Chondrocyte (in vitro differentiated cells): ENCODE data around the gene PPP1R3C. TPM values are rescaled to one million over a fixed set of nuclear protein-coding genes. Genes with fewer than 3 reads are reported as not detected.

Experiments
- DNase-seq: peaks from one replicate; pipeline ENCODE4 v3.0.0; 2021; ENCODE audit warnings: mixed read lengths, low spot score
- H3K27ac Mint-ChIP-seq: one replicate; pipeline ENCODE4 v1.8.0; 2021; ENCODE audit warnings: mild to moderate bottlenecking, moderate library complexity, mixed read lengths; ENCODE audit not compliant: unreplicated experiment
- H3K27me3 Mint-ChIP-seq: 2 replicates; pipeline ENCODE4 v1.8.0; 2021; ENCODE audit warnings: low read depth, mixed read lengths
- H3K36me3 Mint-ChIP-seq: 2 replicates; pipeline ENCODE4 v1.8.0; 2021; ENCODE audit warnings: low read depth, mixed read lengths
- H3K4me1 Mint-ChIP-seq: 2 replicates; pipeline ENCODE4 v1.8.0; 2021; ENCODE audit warnings: low read depth, mild to moderate bottlenecking, mixed read lengths
- H3K4me3 Mint-ChIP-seq: one replicate; pipeline ENCODE4 v1.8.0; 2021; ENCODE audit warnings: mild to moderate bottlenecking, moderate library complexity, mixed read lengths; ENCODE audit not compliant: unreplicated experiment
- H3K9me3 Mint-ChIP-seq: 2 replicates; pipeline ENCODE4 v1.8.0; 2021; ENCODE audit warnings: low read depth, mixed read lengths
- total RNA-seq: library from RNA; stranded (reverse); gene quantifications from 3 replicates; pipeline ENCODE4 v1.2.1, GENCODE V29; 2021
- TF ChIP-seq, protein P1 (sequence below): fragments of 200-600 bp; sonication (generic); IDR thresholded peaks from 2 replicates; pipeline ENCODE4 v1.5.0; 2021; ENCODE audit warnings: antibody characterized with exemption, mild to moderate bottlenecking, moderate library complexity

The PPP1R3C gene
- total RNA-seq, 1 donor from 2014 or later, result 39.0 TPM

DNA sequence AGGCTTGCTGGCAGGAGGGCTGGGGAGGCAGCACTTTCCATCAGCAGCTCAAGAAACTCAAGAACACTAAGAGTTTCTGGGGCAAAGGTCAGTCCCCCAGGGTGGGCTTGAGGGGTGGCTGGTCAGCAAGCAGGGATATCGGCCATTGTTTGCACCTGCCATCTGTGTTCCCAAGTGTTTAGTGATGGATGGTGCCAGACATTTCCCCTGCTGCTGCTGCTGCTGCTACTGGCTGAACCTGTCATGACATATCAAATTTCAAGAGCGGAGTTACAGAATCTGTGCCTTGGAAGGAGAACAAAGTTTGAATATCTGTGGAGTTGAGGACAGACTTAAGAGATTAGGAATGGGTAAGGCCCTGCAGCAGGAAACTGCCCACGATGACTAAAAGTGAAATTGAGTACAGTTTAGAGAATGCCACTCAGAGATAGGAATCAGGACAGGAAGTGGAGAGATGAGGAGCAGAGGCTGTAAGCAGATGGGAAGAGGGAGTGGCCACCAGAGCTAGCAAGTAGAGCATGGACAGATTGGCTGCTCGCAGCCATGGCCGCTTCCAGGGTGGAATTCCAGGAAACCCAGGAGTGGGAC lies 39.2 kb upstream of the PPP1R3C start:
- DNase-seq, result no peak
- peaks cover 6% of the 10 kb centered on the region for H3K4me1 Mint-ChIP-seq
- H3K4me3 Mint-ChIP-seq, result no peak overlapping the region
- no peaks in the 10 kb centered on the region for H3K36me3 Mint-ChIP-seq
- peak overlapping the region; percentile 9 for H3K27ac Mint-ChIP-seq
- TF ChIP-seq, protein P1, sequence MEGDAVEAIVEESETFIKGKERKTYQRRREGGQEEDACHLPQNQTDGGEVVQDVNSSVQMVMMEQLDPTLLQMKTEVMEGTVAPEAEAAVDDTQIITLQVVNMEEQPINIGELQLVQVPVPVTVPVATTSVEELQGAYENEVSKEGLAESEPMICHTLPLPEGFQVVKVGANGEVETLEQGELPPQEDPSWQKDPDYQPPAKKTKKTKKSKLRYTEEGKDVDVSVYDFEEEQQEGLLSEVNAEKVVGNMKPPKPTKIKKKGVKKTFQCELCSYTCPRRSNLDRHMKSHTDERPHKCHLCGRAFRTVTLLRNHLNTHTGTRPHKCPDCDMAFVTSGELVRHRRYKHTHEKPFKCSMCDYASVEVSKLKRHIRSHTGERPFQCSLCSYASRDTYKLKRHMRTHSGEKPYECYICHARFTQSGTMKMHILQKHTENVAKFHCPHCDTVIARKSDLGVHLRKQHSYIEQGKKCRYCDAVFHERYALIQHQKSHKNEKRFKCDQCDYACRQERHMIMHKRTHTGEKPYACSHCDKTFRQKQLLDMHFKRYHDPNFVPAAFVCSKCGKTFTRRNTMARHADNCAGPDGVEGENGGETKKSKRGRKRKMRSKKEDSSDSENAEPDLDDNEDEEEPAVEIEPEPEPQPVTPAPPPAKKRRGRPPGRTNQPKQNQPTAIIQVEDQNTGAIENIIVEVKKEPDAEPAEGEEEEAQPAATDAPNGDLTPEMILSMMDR, result no peak
- H3K27me3 Mint-ChIP-seq, result no peaks in the 10 kb centered on the region
- H3K9me3 Mint-ChIP-seq, result peaks cover 3% of the 10 kb centered on the region

DNA sequence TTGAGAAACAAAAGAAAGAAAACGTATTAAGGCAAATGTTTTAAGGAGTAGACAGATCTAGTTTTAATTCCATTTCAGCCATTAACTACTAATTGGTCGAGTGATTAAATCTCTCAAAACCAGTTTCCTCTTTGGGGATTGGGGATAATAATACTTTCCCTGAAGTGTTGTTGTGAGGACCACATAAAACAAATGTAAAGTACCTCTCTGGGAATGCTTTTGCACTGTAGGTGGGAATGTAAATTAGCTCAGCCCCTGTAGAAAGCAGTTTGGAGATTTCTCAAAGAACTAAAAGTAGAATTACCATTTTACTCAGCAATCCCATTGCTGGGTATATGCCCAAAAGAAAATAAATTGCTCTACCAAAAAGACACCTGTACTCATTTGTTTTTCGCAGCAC lies 36.0 kb upstream of the PPP1R3C start:
- H3K4me1 Mint-ChIP-seq, result peaks cover 22% of the 10 kb centered on the region
- TF ChIP-seq, protein P1, result no peak
- no peak for DNase-seq
- no peaks in the 10 kb centered on the region for H3K36me3 Mint-ChIP-seq
- H3K4me3 Mint-ChIP-seq, result no peak overlapping the region
- H3K27me3 Mint-ChIP-seq, result no peaks in the 10 kb centered on the region
- no peak overlapping the region for H3K27ac Mint-ChIP-seq
- H3K9me3 Mint-ChIP-seq, result peaks cover 3% of the 10 kb centered on the region

DNA sequence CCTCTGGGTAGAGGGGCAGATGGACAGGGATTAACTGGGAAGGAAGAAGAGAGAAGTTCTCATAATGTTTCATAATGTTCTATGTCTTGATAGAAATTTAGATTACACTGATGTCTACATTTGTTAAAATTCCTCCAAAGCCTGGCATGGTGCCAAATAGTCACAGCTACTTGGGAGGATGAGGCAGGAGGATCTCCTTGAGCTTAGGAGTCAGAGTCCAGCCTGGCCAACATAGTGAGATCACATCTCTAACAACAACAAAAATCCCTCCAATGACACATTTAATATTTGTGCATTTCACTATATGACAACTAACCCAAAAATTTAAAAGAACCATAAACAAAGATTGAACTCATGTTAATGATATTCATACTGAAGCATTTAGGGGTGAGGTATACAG lies 33.0 kb upstream of the PPP1R3C start:
- H3K9me3 Mint-ChIP-seq, result peaks cover 7% of the 10 kb centered on the region
- H3K27ac Mint-ChIP-seq, result no peak overlapping the region
- peaks cover 16% of the 10 kb centered on the region for H3K4me1 Mint-ChIP-seq
- no peaks in the 10 kb centered on the region for H3K27me3 Mint-ChIP-seq
- TF ChIP-seq, protein P1, result no peak
- H3K4me3 Mint-ChIP-seq, result no peak overlapping the region
- no peaks in the 10 kb centered on the region for H3K36me3 Mint-ChIP-seq
- no peak for DNase-seq

DNA sequence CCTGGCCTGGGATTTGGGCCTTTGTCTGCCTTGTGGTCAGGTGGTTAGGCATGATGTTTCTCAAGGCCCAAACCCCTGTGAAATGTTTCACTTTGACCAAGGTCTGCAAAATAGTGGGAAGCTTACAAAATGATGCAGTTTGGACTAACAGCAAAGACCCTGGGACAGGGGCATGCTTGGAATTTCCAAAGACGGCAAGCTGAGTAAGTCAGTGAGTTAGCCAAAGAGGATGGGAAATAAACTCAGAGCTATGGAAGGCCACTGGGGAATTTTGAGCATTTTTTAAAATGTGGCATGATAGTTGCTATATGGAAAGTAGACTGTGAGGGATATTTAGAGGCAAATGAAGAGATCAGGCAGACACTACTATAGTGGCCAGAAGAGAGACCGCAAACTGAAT lies 31.6 kb upstream of the PPP1R3C start:
- DNase-seq, result no peak
- TF ChIP-seq, protein P1, result no peak
- no peaks in the 10 kb centered on the region for H3K27me3 Mint-ChIP-seq
- no peak overlapping the region for H3K4me3 Mint-ChIP-seq
- H3K9me3 Mint-ChIP-seq, result peaks cover 7% of the 10 kb centered on the region
- H3K27ac Mint-ChIP-seq, result peak overlapping the region; percentile 73
- no peaks in the 10 kb centered on the region for H3K36me3 Mint-ChIP-seq
- peaks cover 22% of the 10 kb centered on the region for H3K4me1 Mint-ChIP-seq

DNA sequence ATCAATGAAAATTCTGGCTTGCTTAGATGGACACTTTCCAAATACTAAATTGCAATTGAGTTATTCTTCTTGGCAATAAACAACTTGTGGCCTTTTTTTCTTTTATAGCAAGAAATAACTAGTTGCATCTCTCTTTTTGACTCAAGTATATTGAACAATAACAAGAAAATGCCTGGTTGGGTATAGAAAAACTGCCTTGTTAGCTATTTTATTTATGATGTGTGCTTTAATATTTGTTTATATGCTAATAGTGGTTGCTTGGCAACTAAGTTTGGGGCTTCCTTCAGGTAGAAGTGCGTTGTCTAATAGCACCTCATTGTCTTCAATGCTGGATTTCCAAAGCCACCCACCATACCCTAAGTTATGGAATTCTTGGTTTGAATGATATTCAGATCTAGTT lies 30.1 kb upstream of the PPP1R3C start:
- Mint-ChIP-seq H3K4me1 (peaks cover 22% of the 10 kb centered on the region), H3K27me3 (no peaks in the 10 kb centered on the region), H3K27ac (no peak overlapping the region), H3K4me3 (no peak overlapping the region), H3K9me3 (peaks cover 13% of the 10 kb centered on the region), H3K36me3 (peaks cover 2% of the 10 kb centered on the region)
- DNase-seq, result no peak
- TF ChIP-seq, protein P1, result no peak
